ENCODE data around the gene NME1. TPM values are rescaled to one million over a fixed set of nuclear protein-coding genes. Genes with fewer than 3 reads are reported as not detected.

The NME1 gene
- total and polyA plus RNA-seq, 9 of the 15 experiments (the other 6 are each of a cell fraction or from before 2014, with no cell fraction given) = 449 to 1,588 (median 604) TPM

DNA sequence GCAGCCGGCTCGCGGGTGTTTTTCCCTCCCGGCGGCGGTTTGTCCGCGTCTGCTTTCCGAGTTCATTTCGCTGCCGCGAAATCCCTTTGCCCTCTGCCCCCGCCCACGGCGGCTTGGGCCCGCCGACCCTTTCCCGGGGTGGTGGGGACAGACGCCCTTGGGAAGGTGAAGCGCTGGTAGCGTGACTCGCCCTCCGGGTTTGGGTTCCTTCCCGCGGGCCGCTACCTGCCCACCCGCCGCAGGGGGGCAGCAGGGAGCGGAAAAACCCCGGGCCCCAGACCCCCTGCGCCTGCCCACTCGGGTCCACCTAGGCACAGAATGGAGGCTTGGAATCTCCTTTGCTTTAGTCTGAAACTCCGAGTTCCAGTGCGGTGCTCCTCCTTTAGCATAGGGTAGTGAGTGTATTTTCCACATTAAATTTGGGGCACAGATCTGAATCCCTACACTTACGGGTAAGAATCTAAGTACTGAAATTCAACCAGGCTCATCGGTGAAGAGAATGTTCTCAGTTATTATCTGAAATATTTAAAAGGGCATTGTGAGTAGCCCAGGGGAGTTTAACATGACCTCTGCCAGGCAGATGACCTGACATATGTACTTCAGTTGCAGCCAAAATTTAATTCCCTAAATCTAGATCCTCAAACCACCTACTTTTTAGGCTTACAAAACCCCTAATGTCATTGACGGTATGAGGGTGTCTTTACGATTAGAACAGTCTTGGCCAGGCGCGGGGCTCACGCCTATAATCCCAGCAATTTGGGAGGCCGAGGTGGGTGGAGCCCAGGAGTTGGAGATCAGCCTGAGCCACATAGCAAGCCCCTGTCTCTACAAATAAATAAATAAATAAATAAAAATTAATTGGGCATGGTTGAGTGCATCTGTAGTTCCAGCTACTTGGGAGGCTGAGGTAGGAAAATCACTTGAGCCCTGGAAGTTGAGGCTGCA, 13.9 kb downstream of the NME1 start:
- peaks cover 39% of the 10 kb centered on the region for H3K79me2 ChIP-seq (ENCODE audit: control insufficient read depth, insufficient read depth, low read length)
- no peaks in the 10 kb centered on the region for H4K20me1 ChIP-seq (replicated peaks; ENCODE audit: control insufficient read depth, insufficient read depth, low read length)
- TSS peak; percentile 50 for BruUV-seq (replicated peaks)
- peak overlapping the region; percentile 97 for H2AFZ ChIP-seq (ENCODE audit: low read depth, low read length)
- no peaks in the 10 kb centered on the region for H3K9me3 ChIP-seq (replicated peaks; ENCODE audit: control insufficient read depth, insufficient read depth, low read depth, low read length)
- in situ Hi-C loops (cut with MboI) (no loop called here), intact Hi-C loops (cut with micrococcal nuclease) (loop anchor here (5.0 kb wide), 2 partner anchors 95 to 300 kb away; partner anchors contain the start of genes MBTD1, TOB1 and UTP18)
- ATAC-seq (peak; percentile 77), FAIRE-seq (peak; percentile 54), DNase-seq (ENCODE audit: extremely low read depth in 1 of 4, low spot score in 3 of 4) (peak; percentile 80 to 91 (median 84))
- peaks cover 69% of the 10 kb centered on the region for H3K36me3 ChIP-seq (ENCODE audit: control insufficient read depth, insufficient read depth, low read length)
- peak overlapping the region; percentile 97 to 98 for H3K9ac ChIP-seq (ENCODE audit: insufficient read depth in 1 of 2, low read depth in 2 of 2, low read length in 2 of 2)
- H3K4me2 ChIP-seq (ENCODE audit: insufficient read depth, low read length) = peak overlapping the region; percentile 99
- H3K9me1 ChIP-seq (ENCODE audit: control insufficient read depth, insufficient read depth, low read length) = peaks cover 4% of the 10 kb centered on the region
- 2% methylated on average over 25 of the region's 42 CpGs for WGBS (ENCODE audit: insufficient coverage, low coverage, missing lambda C conversion rate)
- H3K27ac ChIP-seq (ENCODE audit: extremely low read depth, low read depth, low read length) = peak overlapping the region; percentile 92
- H3K27me3 ChIP-seq (ENCODE audit: control insufficient read depth in 2 of 2, insufficient read depth in 2 of 2, low read length in 2 of 2) = no peaks in the 10 kb centered on the region
- CTCF ChIA-PET (ENCODE audit: low intra/inter-chr PET ratio) = interaction anchor here (1.3 to 1.6 kb wide), 2 partner anchors 14 to 167 kb away, joined by 4 to 7 read pairs; partner anchors contain the start of gene NME1
- H3K4me1 ChIP-seq (replicated peaks in 1 of 2; ENCODE audit: control insufficient read depth in 2 of 2, insufficient read depth in 2 of 2, low read length in 2 of 2) = peaks cover 6 to 33% of the 10 kb centered on the region in 2 experiments; a peak in 4 of 5 replicates
- H3K4me3 ChIP-seq = peak overlapping the region; percentile 94
- POLR2A ChIA-PET = interaction anchor here (1.2 kb wide), 1 partner anchor 9 kb away, joined by 3 read pairs; no protein-coding TSS in a partner anchor
- 0 out of 2 replicates have a peak, but pooled peaks have one; percentile 6 for TF ChIP-seq CBX1 (IDR thresholded peaks at IDR 0.05; ENCODE audit: low read depth)
- no peak for TF ChIP-seq ZFPM2 (CRISPR knock-in tag; IDR thresholded peaks at IDR 0.05)
- TF ChIP-seq IFI16 (CRISPR knock-in tag; IDR thresholded peaks at IDR 0.05) = no peak
- 0 out of 2 replicates have a peak, but pooled peaks have one; percentile 12 for TF ChIP-seq ERF (CRISPR knock-in tag; IDR thresholded peaks at IDR 0.05)
- 0 out of 2 replicates have a peak, but pooled peaks have one; percentile 10 for TF ChIP-seq CREB1 (IDR thresholded peaks at IDR 0.05)
- no peak for TF ChIP-seq CREB1 (CRISPR knock-in tag; IDR thresholded peaks at IDR 0.05)
- TF ChIP-seq MYC (IDR thresholded peaks at IDR 0.05; ENCODE audit: low read depth, low read length) = no peak
- TF ChIP-seq MYC (CRISPR knock-in tag; IDR thresholded peaks at IDR 0.05; ENCODE audit: borderline replicate concordance, low read depth) = peak; percentile 91; the same call in 1 of the 2 replicates
- peak; percentile 86 for TF ChIP-seq KAT7 (CRISPR knock-in tag; IDR thresholded peaks at IDR 0.05; ENCODE audit: borderline replicate concordance)
- TF ChIP-seq TAF15 (IDR thresholded peaks at IDR 0.05; ENCODE audit: low read depth, low read length) = no peak
- TF ChIP-seq ZNF79 (CRISPR knock-in tag; IDR thresholded peaks at IDR 0.05; ENCODE audit: low read depth) = no peak
- peak; percentile 23; the same call in 1 of the 2 replicates for TF ChIP-seq JUND (IDR thresholded peaks at IDR 0.05; ENCODE audit: borderline replicate concordance, low read depth, low read length)
- no peak for TF ChIP-seq JUND (tag; IDR thresholded peaks at IDR 0.05; ENCODE audit: borderline replicate concordance, low read depth, low read length)
- TF ChIP-seq POLR2AphosphoS5 (IDR thresholded peaks at IDR 0.05; ENCODE audit: control insufficient read depth, insufficient read depth, low read depth, low read length) = 0 out of 2 replicates have a peak, but pooled peaks have one; percentile 10
- peak; percentile 15; the same call in 1 of the 2 replicates for TF ChIP-seq HCFC1 (IDR thresholded peaks at IDR 0.05; ENCODE audit: low read depth, low read length)
- TF ChIP-seq SAFB (IDR thresholded peaks at IDR 0.05; ENCODE audit: borderline replicate concordance, low read depth, low read length) = peak; percentile 65; the same call in 1 of the 2 replicates
- TF ChIP-seq STAG1 (CRISPR knock-in tag; IDR thresholded peaks at IDR 0.05; ENCODE audit: borderline replicate concordance) = no peak
- TF ChIP-seq SMC3 (conservative IDR thresholded peaks at IDR 0.05; ENCODE audit: insufficient read depth, low read depth, low read length) = peak; percentile 44
- peak; percentile 67 for TF ChIP-seq HMGN3 (IDR thresholded peaks at IDR 0.05; ENCODE audit: borderline replicate concordance, extremely low read depth, insufficient read length, low read depth, low read length)
- TF ChIP-seq NBN (IDR thresholded peaks at IDR 0.05; ENCODE audit: low read depth) = peak; percentile 25; the same call in 1 of the 2 replicates
- peak; percentile 14 for TF ChIP-seq U2AF1 (optimal IDR thresholded peaks at IDR 0.05; ENCODE audit: low read depth, low read length)
- TF ChIP-seq SNRNP70 (optimal IDR thresholded peaks at IDR 0.05; ENCODE audit: low read depth, low read length) = no peak
- peak in 1 of 2 experiments; percentile 55; a peak in 1 of 4 replicates for TF ChIP-seq SRF (CRISPR knock-in tag; IDR thresholded peaks at IDR 0.05)

All from K562 (cell line).